RWPE1 (cell line): ENCODE data around the gene ZNF236.
A peak's percentile ranks its signal among the peaks of the same experiment; 100 is the strongest.

Experiments used
- CTCF ChIA-PET: fragments of 350-600 bp; sonication (Branson Sonifier 250); formaldehyde crosslinking; extraction: SDS; loops from one replicate; lab custom pipeline; 2021; lab: Yijun Ruan, JAX
- POLR2A ChIA-PET: fragments of 400-600 bp; formaldehyde crosslinking; extraction: SDS; loops from one replicate; lab custom pipeline; 2020; ENCODE audit warnings: antibody characterized with exemption; ENCODE audit not compliant: low non-redundant PET; lab: Yijun Ruan, JAX
- DNase-seq: peaks from one replicate; pipeline ENCODE4 v3.0.0; 2012; ENCODE audit warnings: low spot score
- H3K27ac ChIP-seq: fragments of 450-650 bp; 2 replicates; pipeline ENCODE4 v1.5.1; 2017
- CTCF ChIP-seq: fragments of 450-650 bp; conservative IDR thresholded peaks from 2 replicates; pipeline ENCODE4 v1.5.1; 2017; ENCODE audit warnings: low read depth, mild to moderate bottlenecking

The ZNF236 gene

GRCh38 chr18:76873311-76873710 is 51.0 kb downstream of the ZNF236 start:
- no peak for DNase-seq
- ChIA-PET POLR2A (no interaction called here), CTCF (no interaction called here)
- TF ChIP-seq CTCF = no peak
- no peak overlapping the region for H3K27ac ChIP-seq

DNA sequence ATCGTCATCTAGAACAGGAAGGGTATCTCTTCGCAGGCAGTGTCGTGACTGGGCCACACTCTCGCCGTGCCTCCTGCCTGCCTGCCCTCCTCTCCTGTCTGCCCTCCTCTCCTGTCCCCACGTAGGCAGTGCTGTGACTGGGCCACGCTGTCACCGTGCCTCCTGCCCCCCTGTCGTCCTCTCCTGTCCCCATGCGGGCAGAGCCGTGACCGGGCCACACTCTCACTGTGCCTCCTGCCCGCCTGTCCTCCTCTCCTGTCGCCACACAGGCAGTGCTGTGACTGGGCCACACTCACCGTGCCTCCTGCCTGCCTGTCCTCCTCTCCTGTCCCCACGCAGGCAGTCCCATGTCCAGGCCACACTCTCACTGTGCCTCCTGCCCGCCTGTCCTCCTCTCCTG is 51.4 kb downstream of the ZNF236 start:
- TF ChIP-seq CTCF = no peak
- CTCF ChIA-PET = no interaction called here
- POLR2A ChIA-PET = no interaction called here
- no peak for DNase-seq
- no peak overlapping the region for H3K27ac ChIP-seq

- no peak for TF ChIP-seq CTCF
- ChIA-PET CTCF (no interaction called here), POLR2A (no interaction called here)
- H3K27ac ChIP-seq = no peak overlapping the region
- no peak for DNase-seq
Observed at GRCh38 chr18:76874642-76875389, 52.5 kb downstream of the ZNF236 start.

GRCh38 chr18:76875390-76876325 is 53.3 kb downstream of the ZNF236 start:
- ChIA-PET POLR2A (no interaction called here), CTCF (no interaction called here)
- DNase-seq = no peak
- no peak overlapping the region for H3K27ac ChIP-seq
- peak; percentile 54 for TF ChIP-seq CTCF

DNA sequence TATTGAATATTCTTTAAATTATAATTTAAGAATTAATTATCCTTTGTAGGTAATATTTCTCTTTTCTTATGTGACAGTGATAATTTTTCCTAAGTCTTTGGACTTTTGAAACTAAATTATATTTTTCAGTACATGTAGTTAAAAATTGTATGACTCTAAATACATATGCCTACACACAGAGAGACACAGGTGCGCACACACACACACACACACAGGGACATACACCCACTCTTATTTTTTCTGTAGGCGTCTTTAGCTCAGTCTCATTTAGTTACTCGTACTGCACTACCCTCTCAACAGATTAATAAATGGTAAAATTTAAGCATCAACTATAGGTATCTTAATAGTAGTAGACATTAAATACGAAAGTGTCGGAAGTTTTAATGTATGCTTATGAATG is 56.1 kb downstream of the ZNF236 start:
- POLR2A ChIA-PET = no interaction called here
- no peak for TF ChIP-seq CTCF
- DNase-seq = no peak
- CTCF ChIA-PET = interaction anchor here (0.6 kb wide), 1 partner anchor 77 kb away, joined by 3 read pairs; no protein-coding TSS in a partner anchor
- H3K27ac ChIP-seq = no peak overlapping the region

DNA sequence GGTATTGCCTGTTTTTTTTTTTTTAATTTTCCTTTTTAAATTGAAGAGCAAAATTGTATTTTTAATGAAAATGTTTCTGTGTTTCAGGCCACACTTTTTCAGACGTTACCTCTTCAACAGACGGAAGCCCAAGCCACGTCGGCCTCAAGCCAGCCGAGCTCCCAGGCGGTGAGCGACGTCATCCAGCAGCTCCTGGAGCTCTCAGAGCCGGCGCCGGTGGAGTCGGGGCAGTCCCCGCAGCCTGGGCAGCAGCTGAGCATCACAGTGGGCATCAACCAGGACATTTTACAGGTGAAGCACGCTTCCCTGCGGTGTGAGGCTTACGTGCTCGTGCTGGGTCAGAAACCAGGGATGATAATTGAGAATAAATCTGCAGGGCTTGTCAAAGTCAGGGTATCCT is 57.7 kb downstream of the ZNF236 start:
- no peak for TF ChIP-seq CTCF
- H3K27ac ChIP-seq = no peak overlapping the region
- ChIA-PET CTCF (no interaction called here), POLR2A (no interaction called here)
- DNase-seq = no peak
